HepG2 (cell line): ENCODE measurements around the gene CCDC174. TPM values are rescaled to one million over a fixed set of nuclear protein-coding genes. Genes with fewer than 3 reads are reported as not detected.

Source experiments
- MAZ ChIP-seq, 2 experiments: sonication (generic) in 1 of 2; formaldehyde crosslinking in 1 of 2; IDR thresholded peaks; 2 replicates each; pipeline versions ENCODE4 v1.5.0 to v1.6.1; 2012 to 2020; ENCODE audit warnings: low read depth in 2 of 2, mild to moderate bottlenecking in 2 of 2, borderline replicate concordance in 1 of 2, improper control_type of control experiment in 1 of 2, low read length in 1 of 2, missing genetic modification reagents in 1 of 2, moderate library complexity in 1 of 2
- NR2F2 ChIP-seq: IDR thresholded peaks from 2 replicates; pipeline ENCODE4 v1.6.1; 2012; ENCODE audit warnings: low read depth, inconsistent platforms, borderline replicate concordance
- PRPF4 ChIP-seq: fragments of 200-400 bp; formaldehyde crosslinking; IDR thresholded peaks from 2 replicates; pipeline ENCODE4 v1.6.1; 2016; ENCODE audit warnings: low read length, low read depth; ENCODE audit not compliant: poor library complexity, severe bottlenecking
- SOX6 ChIP-seq, 2 experiments: fragments of 450-650 bp in 1 of 2; sonication (generic) in 1 of 2; formaldehyde crosslinking in 1 of 2; IDR thresholded peaks; 2 replicates each; pipeline versions ENCODE4 v1.4.0 to v1.6.1; 2017 to 2020; ENCODE audit warnings: antibody characterized with exemption in 1 of 2, mild to moderate bottlenecking in 1 of 2, missing genetic modification reagents in 1 of 2
- polyA plus RNA-seq, 8 experiments: library from polyadenylated mRNA; depleted of rRNA in 3 of 8; stranded (reverse) in 7 of 8; unstranded in 1 of 8; fragments of >200 nt; fragmentation: Illumina TruSeq in 4 of 8; extraction: Trizol in 4 of 8; gene quantifications; 2 replicates each; pipeline versions ENCODE4 v1.2.1 to v1.2.3, GENCODE V29; 2011 to 2016; ENCODE audit warnings: low read depth in 4 of 8, missing spikeins in 1 of 8, mixed read lengths in 1 of 8; ENCODE audit not compliant: insufficient read depth in 1 of 8
- total RNA-seq, 5 experiments: library from RNA; depleted of rRNA; stranded (reverse); fragments of >200 nt; fragmentation: Illumina TruSeq; extraction: Trizol; gene quantifications; 2 replicates each; pipeline ENCODE4 v1.2.3, GENCODE V29; 2016; ENCODE audit warnings: low read depth in 1 of 5
- TF ChIP-seq, protein P1 (sequence below): sonication (generic); formaldehyde crosslinking; IDR thresholded peaks from 2 replicates; pipeline ENCODE4 v1.4.0; 2020; ENCODE audit warnings: mild to moderate bottlenecking, missing genetic modification reagents
- TF ChIP-seq, protein P2 (sequence below): sonication (generic); formaldehyde crosslinking; IDR thresholded peaks from 2 replicates; pipeline ENCODE4 v1.4.0; 2020; ENCODE audit warnings: missing genetic modification reagents, mild to moderate bottlenecking, borderline replicate concordance
- TF ChIP-seq, protein P3 (sequence below): sonication (generic); formaldehyde crosslinking; conservative IDR thresholded peaks from 2 replicates; pipeline ENCODE4 v1.4.0; 2020; ENCODE audit warnings: mild to moderate bottlenecking, missing genetic modification reagents, moderate library complexity

Gene CCDC174
- total and polyA plus RNA-seq, 2 of the 13 experiments (the other 11 are each of a cell fraction or from before 2014, with no cell fraction given), result 5.4 to 11.0 TPM

DNA sequence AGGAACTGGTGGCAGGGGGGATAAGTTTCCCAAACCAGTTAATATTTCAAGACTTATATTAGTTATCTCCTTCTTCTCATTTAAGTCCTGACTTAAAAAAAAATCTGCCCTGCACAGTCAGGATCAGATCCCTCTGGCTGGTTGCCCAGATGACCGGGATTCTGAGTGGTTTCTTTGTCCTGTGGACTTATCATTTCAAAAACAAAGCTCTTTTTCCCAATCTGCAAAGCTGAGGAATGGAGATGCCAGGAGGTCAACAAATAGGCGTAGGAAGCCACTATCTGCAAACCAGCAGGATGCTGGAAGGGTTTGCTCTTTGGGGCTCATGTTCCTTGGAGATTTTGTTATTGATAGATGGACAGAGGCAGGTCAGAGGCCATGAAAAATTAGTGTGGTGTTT, 29.2 kb downstream of the CCDC174 start (continued):
- TF ChIP-seq, protein P1, sequence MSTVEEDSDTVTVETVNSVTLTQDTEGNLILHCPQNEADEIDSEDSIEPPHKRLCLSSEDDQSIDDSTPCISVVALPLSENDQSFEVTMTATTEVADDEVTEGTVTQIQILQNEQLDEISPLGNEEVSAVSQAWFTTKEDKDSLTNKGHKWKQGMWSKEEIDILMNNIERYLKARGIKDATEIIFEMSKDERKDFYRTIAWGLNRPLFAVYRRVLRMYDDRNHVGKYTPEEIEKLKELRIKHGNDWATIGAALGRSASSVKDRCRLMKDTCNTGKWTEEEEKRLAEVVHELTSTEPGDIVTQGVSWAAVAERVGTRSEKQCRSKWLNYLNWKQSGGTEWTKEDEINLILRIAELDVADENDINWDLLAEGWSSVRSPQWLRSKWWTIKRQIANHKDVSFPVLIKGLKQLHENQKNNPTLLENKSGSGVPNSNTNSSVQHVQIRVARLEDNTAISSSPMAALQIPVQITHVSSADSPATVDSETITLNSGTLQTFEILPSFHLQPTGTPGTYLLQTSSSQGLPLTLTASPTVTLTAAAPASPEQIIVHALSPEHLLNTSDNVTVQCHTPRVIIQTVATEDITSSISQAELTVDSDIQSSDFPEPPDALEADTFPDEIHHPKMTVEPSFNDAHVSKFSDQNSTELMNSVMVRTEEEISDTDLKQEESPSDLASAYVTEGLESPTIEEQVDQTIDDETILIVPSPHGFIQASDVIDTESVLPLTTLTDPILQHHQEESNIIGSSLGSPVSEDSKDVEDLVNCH (CRISPR knock-in tag), result no peak
- TF ChIP-seq, protein P2, sequence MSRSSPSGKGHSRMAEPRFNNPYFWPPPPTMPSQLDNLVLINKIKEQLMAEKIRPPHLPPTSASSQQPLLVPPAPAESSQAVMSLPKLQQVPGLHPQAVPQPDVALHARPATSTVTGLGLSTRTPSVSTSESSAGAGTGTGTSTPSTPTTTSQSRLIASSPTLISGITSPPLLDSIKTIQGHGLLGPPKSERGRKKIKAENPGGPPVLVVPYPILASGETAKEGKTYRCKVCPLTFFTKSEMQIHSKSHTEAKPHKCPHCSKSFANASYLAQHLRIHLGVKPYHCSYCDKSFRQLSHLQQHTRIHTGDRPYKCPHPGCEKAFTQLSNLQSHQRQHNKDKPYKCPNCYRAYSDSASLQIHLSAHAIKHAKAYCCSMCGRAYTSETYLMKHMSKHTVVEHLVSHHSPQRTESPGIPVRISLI, result peak; percentile 19; the same call in 1 of the 2 replicates
- TF ChIP-seq PRPF4 (no peak), NR2F2 (no peak; the same call in 1 of the 2 replicates), SOX6 (IDR thresholded peaks at IDR 0.05) (no peak), SOX6 (CRISPR knock-in tag; IDR thresholded peaks at IDR 0.05) (peak; percentile 35; the same call in 1 of the 2 replicates), MAZ (IDR thresholded peaks at IDR 0.05; ENCODE audit: borderline replicate concordance, low read depth, low read length) (no peak), MAZ (CRISPR knock-in tag; IDR thresholded peaks at IDR 0.05; ENCODE audit: low read depth) (no peak)
- TF ChIP-seq, protein P3, sequence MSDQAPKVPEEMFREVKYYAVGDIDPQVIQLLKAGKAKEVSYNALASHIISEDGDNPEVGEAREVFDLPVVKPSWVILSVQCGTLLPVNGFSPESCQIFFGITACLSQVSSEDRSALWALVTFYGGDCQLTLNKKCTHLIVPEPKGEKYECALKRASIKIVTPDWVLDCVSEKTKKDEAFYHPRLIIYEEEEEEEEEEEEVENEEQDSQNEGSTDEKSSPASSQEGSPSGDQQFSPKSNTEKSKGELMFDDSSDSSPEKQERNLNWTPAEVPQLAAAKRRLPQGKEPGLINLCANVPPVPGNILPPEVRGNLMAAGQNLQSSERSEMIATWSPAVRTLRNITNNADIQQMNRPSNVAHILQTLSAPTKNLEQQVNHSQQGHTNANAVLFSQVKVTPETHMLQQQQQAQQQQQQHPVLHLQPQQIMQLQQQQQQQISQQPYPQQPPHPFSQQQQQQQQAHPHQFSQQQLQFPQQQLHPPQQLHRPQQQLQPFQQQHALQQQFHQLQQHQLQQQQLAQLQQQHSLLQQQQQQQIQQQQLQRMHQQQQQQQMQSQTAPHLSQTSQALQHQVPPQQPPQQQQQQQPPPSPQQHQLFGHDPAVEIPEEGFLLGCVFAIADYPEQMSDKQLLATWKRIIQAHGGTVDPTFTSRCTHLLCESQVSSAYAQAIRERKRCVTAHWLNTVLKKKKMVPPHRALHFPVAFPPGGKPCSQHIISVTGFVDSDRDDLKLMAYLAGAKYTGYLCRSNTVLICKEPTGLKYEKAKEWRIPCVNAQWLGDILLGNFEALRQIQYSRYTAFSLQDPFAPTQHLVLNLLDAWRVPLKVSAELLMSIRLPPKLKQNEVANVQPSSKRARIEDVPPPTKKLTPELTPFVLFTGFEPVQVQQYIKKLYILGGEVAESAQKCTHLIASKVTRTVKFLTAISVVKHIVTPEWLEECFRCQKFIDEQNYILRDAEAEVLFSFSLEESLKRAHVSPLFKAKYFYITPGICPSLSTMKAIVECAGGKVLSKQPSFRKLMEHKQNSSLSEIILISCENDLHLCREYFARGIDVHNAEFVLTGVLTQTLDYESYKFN, result 0 out of 2 replicates have a peak, but pooled peaks have one; percentile 14
